GM13976 (cell line): Measurements from ENCODE around the gene MIGA2.
A peak's percentile ranks its signal among the peaks of the same experiment; 100 is the strongest.
"Not testable (repeated sequence)": the region's sequence is repeated elsewhere in the genome, so short reads cannot be mapped to it uniquely, and the experiment has no call there.

ENCODE experiments used
- DNase-seq: peaks from one replicate; pipeline ENCODE4 v3.0.0; 2012; ENCODE audit warnings: low spot score
- CTCF ChIP-seq: IDR thresholded peaks from 2 replicates; pipeline ENCODE4 v1.5.1; 2012; ENCODE audit warnings: borderline replicate concordance, mild to moderate bottlenecking; ENCODE audit not compliant: insufficient read depth; ENCODE audit errors: extremely low read depth, missing control alignments, control extremely low read depth
- in situ Hi-C: fragments of 300-500 bp; cut with MboI; formaldehyde crosslinking; loops from one replicate; pipeline ENCODE4 v1.12.0; 2022; ENCODE audit warnings: low sequenced_read_pairs, mixed read lengths, inconsistent platforms; ENCODE audit not compliant: unreplicated experiment

MIGA2 gene

DNA sequence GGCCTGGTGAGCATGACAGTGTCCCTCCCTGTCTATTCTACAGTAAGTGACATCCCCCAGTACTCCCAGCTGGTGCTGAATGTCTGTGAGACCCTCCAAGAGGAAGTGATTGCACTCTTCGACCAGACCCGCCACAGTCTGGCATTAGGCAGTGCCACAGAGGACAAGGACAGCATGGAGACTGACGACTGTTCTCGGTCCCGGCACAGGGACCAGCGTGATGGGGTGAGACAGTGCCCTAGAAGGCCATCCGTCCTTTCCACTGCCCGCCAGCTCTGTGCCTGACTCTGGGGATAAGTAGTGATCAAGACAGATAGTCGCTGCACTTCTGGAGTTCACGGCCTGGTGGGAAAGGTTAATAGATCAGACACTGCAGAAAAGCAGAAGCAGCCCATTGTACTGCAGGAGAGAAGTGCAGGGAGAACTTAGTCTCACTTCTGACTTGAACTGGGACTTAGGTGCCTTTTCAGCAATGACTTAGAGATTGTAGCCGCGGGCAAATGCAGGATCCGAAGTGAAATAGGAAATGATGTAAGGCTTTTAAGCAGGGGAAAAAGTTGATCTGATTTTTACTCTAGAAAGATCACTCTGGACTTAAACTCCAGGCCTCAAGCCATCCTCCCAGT, 36.7 kb upstream of the MIGA2 start:
- TF ChIP-seq CTCF, result no peak
- no peak for DNase-seq
- in situ Hi-C loops, result no loop called here

DNA sequence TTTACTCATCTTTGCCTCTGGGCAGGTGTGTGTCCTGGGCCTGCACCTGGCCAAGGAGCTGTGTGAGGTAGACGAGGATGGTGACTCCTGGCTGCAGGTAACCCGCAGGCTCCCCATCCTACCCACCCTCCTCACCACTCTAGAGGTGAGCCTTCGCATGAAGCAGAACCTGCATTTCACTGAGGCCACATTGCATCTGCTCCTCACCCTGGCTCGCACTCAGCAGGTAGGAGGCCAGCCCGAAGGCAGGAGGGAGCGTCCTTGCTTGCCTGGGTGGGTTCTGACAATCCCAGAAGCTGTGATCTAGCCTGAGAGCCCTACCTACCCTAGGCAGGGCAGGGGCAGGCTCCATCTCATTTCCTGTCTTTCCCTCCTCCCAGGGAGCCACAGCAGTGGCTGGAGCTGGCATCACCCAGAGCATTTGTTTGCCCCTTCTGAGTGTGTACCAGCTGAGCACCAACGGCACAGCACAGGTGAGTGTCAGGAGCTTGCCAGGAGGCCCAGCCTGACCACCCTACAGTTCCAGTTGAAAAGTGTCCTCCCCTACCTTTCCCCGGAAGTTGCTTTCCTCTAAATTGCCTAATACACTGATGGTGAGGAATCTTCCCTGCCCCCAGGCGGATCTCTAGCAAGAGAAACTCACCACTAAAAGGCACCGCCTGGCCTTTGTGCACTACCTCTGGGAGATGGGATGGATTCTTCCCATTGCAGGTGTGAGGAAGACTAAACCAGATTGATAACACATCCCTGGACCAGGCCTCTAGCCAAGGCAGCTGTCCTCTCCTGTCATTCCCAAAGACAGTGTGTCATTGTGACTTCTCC, 34.7 kb upstream of the MIGA2 start:
- in situ Hi-C loops, result no loop called here
- TF ChIP-seq CTCF, result no peak
- DNase-seq, result no peak

- in situ Hi-C loops, result no loop called here
- no peak for TF ChIP-seq CTCF
- DNase-seq, result no peak
Measured at GRCh38 chr9:129002992-129003391, 33.4 kb upstream of the MIGA2 start.

- DNase-seq, in situ Hi-C loops: not testable (repeated sequence)
Measured at GRCh38 chr9:129004173-129004572, 32.3 kb upstream of the MIGA2 start.

- in situ Hi-C loops, result no loop called here
- peak; percentile 10 for DNase-seq
Measured at GRCh38 chr9:129005336-129005997, 31.0 kb upstream of the MIGA2 start.

GRCh38 chr9:129006328-129007034, 29.9 kb upstream of the MIGA2 start:
- DNase-seq, result peak; percentile 88
- in situ Hi-C loops, result no loop called here

More at GRCh38 chr9:129005336-129005997, 31.0 kb upstream of the MIGA2 start:
- no peak for TF ChIP-seq CTCF

More at GRCh38 chr9:129006328-129007034, 29.9 kb upstream of the MIGA2 start:
- peak; percentile 85 for TF ChIP-seq CTCF
